ENCODE data around the gene CACFD1. TPM values are rescaled to one million over a fixed set of nuclear protein-coding genes. Genes with fewer than 3 reads are reported as not detected.

The CACFD1 gene
- total RNA-seq, 3 donors from 2014 or later = 0.73 to 1.1 (median 0.86) TPM

DNA sequence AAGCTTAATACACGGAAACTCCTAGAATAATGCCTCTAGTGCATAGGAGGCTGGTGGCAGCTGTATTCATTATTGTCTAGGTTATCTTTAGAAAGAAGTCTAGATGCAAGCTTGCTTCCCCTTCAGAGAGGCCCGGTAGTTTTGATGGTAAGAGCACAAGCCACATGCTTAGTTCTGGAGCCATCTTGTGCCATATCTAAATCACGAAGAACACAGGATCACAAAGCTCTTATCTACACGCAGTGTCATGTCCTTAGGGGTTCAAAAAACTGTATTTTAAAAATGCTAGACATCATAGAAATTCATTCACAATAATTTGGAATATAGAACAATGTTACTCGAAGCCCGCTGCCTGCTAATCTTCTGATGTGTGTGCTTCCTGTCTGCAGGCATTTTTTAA lies 6.2 kb downstream of the CACFD1 start:
- Mint-ChIP-seq H3K36me3 (ENCODE audit: insufficient read depth) (no peaks in the 10 kb centered on the region), H3K27me3 (ENCODE audit: low read depth) (no peaks in the 10 kb centered on the region), H3K9me3 (no peaks in the 10 kb centered on the region), H3K4me3 (no peak overlapping the region), H3K4me1 (ENCODE audit: low read depth) (no peaks in the 10 kb centered on the region)
- no peak for ATAC-seq
- no peak for DNase-seq

DNA sequence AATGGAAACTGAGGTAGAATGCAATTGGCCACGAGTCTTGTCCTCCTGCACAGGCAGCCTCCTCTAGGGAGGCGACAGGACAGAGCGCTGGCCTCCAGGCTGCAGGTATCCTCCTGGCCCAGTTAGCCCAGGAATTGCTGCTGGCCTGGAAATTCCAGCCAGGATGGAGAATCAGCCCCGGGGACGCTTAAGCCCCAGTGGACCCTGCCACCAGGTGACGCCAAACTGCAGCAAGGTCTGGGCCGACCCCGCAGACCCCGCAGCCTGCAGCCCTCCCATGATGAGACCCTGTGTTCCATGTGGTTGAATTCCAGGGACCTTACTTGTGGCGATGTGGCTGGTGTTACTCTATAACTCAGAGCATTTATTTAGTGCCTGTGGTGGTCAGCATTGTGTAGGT lies 7.3 kb downstream of the CACFD1 start:
- no peak for ATAC-seq

GRCh38 chr9:133468374-133468773 lies 8.6 kb downstream of the CACFD1 start:
- no peaks in the 10 kb centered on the region for H3K27me3 Mint-ChIP-seq (ENCODE audit: low read depth)
- no peaks in the 10 kb centered on the region for H3K9me3 Mint-ChIP-seq
- no peaks in the 10 kb centered on the region for H3K4me1 Mint-ChIP-seq (ENCODE audit: low read depth)
- ATAC-seq (no peak), DNase-seq (no peak)
- no peak overlapping the region for H3K4me3 Mint-ChIP-seq
- H3K36me3 Mint-ChIP-seq (ENCODE audit: insufficient read depth) = no peaks in the 10 kb centered on the region

More for the DNA sequence above, 7.3 kb downstream of the CACFD1 start:
- DNase-seq = no peak
- no peak overlapping the region for H3K4me3 Mint-ChIP-seq
- no peaks in the 10 kb centered on the region for H3K9me3 Mint-ChIP-seq
- H3K27me3 Mint-ChIP-seq (ENCODE audit: low read depth) = no peaks in the 10 kb centered on the region
- H3K4me1 Mint-ChIP-seq (ENCODE audit: low read depth) = no peaks in the 10 kb centered on the region
- H3K36me3 Mint-ChIP-seq (ENCODE audit: insufficient read depth) = no peaks in the 10 kb centered on the region

DNA sequence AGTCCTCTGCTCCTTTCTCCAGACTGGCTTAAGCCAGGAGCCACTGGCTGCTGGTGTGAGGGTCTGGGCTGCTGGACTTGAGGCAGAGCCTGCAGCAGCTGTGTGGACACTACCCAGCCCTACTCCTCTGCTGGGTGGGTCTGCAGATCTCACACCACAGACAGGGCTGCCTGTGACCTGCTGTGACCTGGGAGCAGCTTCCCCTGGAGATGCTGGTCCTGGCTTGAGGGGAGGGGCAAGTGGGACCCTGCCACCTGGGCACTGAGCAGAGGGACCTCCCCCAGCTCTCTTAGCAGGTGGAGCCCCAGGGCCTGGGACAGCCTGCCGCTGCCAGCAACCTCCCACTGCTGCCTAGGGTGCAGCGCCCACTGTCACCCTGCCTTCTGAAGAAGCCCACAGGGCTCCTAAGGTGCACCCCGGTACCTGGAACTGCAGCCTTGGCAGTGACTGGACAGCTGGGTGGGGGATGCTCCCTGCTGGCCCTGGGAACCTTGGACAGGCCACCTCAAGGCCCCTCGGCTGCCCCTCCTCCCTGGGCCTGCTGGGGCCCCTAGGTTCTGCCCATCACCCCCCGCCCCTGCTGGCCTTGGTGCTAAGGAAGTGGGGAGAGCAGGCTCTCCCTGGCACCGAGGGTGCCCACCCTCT lies 9.1 kb downstream of the CACFD1 start:
- no peaks in the 10 kb centered on the region for H3K27me3 Mint-ChIP-seq (ENCODE audit: low read depth)
- no peaks in the 10 kb centered on the region for H3K4me1 Mint-ChIP-seq (ENCODE audit: low read depth)
- ATAC-seq (no peak), DNase-seq (no peak)
- H3K4me3 Mint-ChIP-seq = no peak overlapping the region
- no peaks in the 10 kb centered on the region for H3K36me3 Mint-ChIP-seq (ENCODE audit: insufficient read depth)
- H3K9me3 Mint-ChIP-seq = no peaks in the 10 kb centered on the region

DNA sequence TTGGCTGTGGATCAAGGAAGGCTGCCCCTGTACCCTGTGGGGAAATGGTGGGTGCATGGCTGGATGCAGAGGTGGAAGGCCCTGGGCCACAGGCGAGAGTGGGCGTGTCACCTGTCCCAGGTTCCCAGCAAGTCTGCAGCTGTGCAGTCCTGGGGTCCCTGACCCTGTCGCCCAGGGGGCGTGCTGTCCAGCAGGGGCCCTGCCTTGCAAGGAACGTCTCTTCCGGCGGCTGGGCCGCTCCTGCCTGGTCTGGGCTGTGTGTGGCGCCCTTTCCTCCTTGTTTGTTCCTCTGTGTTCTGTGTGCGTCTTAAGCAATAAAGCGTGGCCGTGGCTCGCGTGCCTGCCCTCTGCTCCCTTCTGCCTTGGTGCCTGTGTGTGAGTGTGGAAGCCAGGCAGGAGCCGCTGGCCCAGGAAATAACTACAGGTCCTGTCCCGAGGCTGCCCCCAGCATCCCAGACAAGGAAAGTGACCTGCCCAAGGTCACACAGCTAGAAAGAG lies 10.7 kb downstream of the CACFD1 start:
- ATAC-seq (no peak), DNase-seq (no peak)
- H3K36me3 Mint-ChIP-seq (ENCODE audit: insufficient read depth) = no peaks in the 10 kb centered on the region
- no peaks in the 10 kb centered on the region for H3K9me3 Mint-ChIP-seq
- no peaks in the 10 kb centered on the region for H3K27me3 Mint-ChIP-seq (ENCODE audit: low read depth)
- no peak overlapping the region for H3K4me3 Mint-ChIP-seq
- H3K4me1 Mint-ChIP-seq (ENCODE audit: low read depth) = peaks cover 2% of the 10 kb centered on the region

- Mint-ChIP-seq H3K27me3 (ENCODE audit: low read depth) (no peaks in the 10 kb centered on the region), H3K4me1 (ENCODE audit: low read depth) (peaks cover 2% of the 10 kb centered on the region)
These were observed 11.2 kb downstream of the CACFD1 start for GRCh38 chr9:133470988-133471387.

DNA sequence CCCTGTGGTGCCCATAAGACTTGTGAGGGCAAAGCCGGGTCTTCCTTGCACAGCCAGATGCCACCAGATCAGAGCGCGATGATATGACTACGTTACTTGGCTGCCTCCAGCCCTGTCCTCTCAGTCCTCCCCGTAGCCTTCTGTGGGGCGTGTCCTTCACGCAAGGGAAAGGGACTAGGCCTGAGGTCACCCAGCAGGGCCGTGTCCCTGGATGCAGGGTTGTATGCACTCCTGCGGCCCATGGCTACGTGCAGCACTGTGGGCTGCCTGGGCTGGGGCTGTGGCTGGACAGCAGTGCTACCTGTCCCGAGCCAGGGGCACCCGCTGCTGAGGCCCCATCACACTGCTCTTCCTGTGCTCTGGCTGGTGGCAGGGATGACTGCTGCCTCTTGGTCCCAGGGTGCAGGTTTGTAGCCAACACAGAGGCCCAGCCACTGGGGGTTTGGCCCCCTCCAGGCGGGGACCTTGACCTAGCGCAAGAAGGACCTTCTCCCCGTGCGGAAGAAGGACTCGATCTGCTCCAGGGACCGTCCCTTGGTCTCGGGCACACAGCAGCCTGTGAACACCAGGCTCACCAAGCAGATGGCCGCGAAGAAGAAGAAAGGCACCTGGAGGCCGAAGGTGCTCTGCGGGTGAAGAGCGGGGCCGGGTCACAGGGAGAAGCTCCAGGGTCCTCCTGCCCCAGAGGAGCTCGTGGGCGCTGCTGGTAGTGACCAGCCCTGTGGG lies 11.9 kb downstream of the CACFD1 start:
- Mint-ChIP-seq H3K27me3 (ENCODE audit: low read depth) (no peaks in the 10 kb centered on the region), H3K36me3 (ENCODE audit: insufficient read depth) (no peaks in the 10 kb centered on the region), H3K4me1 (ENCODE audit: low read depth) (peaks cover 2% of the 10 kb centered on the region), H3K9me3 (no peaks in the 10 kb centered on the region), H3K4me3 (no peak overlapping the region)
- no peak for DNase-seq
- ATAC-seq = no peak

More at GRCh38 chr9:133470988-133471387, 11.2 kb downstream of the CACFD1 start:
- H3K4me3 Mint-ChIP-seq = no peak overlapping the region
- ATAC-seq (no peak), DNase-seq (no peak)
- H3K9me3 Mint-ChIP-seq = no peaks in the 10 kb centered on the region
- no peaks in the 10 kb centered on the region for H3K36me3 Mint-ChIP-seq (ENCODE audit: insufficient read depth)

- H3K4me1 Mint-ChIP-seq (ENCODE audit: low read depth) = peaks cover 2% of the 10 kb centered on the region
- no peaks in the 10 kb centered on the region for H3K9me3 Mint-ChIP-seq
- ATAC-seq (no peak), DNase-seq (no peak)
- no peak overlapping the region for H3K4me3 Mint-ChIP-seq
- no peaks in the 10 kb centered on the region for H3K36me3 Mint-ChIP-seq (ENCODE audit: insufficient read depth)
- no peaks in the 10 kb centered on the region for H3K27me3 Mint-ChIP-seq (ENCODE audit: low read depth)
These were observed 12.5 kb downstream of the CACFD1 start for GRCh38 chr9:133472277-133472645.

DNA sequence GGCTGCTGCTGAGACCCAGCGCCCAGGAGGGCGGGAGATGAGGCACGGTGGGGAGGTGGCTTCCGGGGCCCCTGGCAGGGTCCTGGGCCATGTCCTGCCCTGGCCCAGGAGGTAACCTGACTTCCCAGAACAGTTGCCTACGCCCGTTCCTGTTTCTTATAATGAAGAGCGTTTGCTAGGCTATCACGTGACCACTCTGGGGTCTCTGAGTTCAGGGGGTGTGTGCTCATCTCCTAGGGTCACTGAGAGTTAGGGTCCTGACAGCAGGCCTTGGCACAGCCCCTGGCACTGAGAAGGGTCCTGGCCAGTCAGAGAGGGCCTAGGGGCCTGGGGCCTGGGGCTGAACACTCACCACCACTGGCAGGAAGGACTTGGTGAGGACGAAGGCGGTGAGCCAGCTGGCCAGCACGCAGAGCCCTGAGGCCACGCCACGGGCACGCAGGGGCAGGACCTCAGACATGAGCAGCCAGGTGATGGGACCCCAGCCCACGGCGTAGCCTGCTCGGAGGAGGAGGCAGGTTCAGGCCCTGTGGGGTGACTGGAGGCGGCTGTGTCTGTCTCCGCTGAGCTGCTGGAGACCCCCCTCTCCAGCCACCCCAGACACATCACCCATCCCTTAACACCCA lies 13.1 kb downstream of the CACFD1 start:
- no peaks in the 10 kb centered on the region for H3K9me3 Mint-ChIP-seq
- no peak overlapping the region for H3K4me3 Mint-ChIP-seq
- no peaks in the 10 kb centered on the region for H3K27me3 Mint-ChIP-seq (ENCODE audit: low read depth)

GRCh38 chr9:133473743-133474142 lies 14.0 kb downstream of the CACFD1 start:
- ATAC-seq = no peak
- no peak for DNase-seq
- Mint-ChIP-seq H3K4me3 (no peak overlapping the region), H3K27me3 (ENCODE audit: low read depth) (no peaks in the 10 kb centered on the region), H3K9me3 (no peaks in the 10 kb centered on the region), H3K36me3 (ENCODE audit: insufficient read depth) (no peaks in the 10 kb centered on the region), H3K4me1 (ENCODE audit: low read depth) (peaks cover 2% of the 10 kb centered on the region)

More for the DNA sequence above, 13.1 kb downstream of the CACFD1 start:
- Mint-ChIP-seq H3K4me1 (ENCODE audit: low read depth) (peaks cover 2% of the 10 kb centered on the region), H3K36me3 (ENCODE audit: insufficient read depth) (no peaks in the 10 kb centered on the region)
- ATAC-seq (no peak), DNase-seq (no peak)

DNA sequence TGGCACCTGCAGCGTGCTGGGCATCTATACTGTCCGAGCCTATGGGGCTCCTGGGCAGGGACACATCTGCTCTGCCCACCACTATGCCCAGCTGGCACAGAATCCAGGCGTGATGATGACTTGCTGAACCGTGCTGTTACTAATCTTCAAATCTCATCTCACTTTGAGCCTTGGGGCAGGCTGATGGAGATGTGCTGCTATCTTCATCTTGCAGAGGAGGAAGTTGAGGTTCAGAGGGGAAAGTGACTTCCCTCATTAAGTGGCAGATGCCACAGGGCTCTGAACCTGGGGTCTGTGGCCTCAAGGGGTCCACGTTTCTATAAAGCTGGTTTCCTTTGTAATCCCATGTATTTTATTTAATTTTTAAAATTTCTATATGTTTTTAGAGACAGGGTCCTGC lies 14.4 kb downstream of the CACFD1 start:
- no peak overlapping the region for H3K4me3 Mint-ChIP-seq
- H3K27me3 Mint-ChIP-seq (ENCODE audit: low read depth) = no peaks in the 10 kb centered on the region
- H3K9me3 Mint-ChIP-seq = no peaks in the 10 kb centered on the region
- no peaks in the 10 kb centered on the region for H3K36me3 Mint-ChIP-seq (ENCODE audit: insufficient read depth)
- DNase-seq (no peak), ATAC-seq (no peak)
- H3K4me1 Mint-ChIP-seq (ENCODE audit: low read depth) = peaks cover 2% of the 10 kb centered on the region

DNA sequence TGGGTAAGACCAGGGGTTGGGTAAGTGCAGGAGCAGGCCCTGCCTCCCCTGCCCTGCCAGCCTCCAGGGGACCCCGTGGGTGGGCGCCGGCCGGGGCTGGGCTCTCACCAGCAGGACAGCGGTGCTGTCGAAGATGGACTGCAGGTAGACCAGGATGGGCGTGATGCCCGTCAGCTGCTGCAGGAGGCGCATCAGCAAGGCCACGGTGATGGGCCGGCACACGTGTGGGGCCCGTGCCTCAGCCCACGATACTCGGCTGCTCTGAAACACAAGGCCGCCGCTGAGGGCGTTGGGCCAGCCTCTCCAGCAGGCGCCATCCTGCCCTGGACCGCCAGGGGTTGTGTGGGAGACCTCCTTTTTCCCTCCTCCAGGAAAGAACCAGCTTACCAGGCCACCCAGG lies 15.1 kb downstream of the CACFD1 start:
- no peaks in the 10 kb centered on the region for H3K27me3 Mint-ChIP-seq (ENCODE audit: low read depth)
- H3K9me3 Mint-ChIP-seq = no peaks in the 10 kb centered on the region
- DNase-seq = no peak
- no peak for ATAC-seq
- H3K36me3 Mint-ChIP-seq (ENCODE audit: insufficient read depth) = no peaks in the 10 kb centered on the region
- H3K4me1 Mint-ChIP-seq (ENCODE audit: low read depth) = peaks cover 7% of the 10 kb centered on the region
- H3K4me3 Mint-ChIP-seq = no peak overlapping the region

DNA sequence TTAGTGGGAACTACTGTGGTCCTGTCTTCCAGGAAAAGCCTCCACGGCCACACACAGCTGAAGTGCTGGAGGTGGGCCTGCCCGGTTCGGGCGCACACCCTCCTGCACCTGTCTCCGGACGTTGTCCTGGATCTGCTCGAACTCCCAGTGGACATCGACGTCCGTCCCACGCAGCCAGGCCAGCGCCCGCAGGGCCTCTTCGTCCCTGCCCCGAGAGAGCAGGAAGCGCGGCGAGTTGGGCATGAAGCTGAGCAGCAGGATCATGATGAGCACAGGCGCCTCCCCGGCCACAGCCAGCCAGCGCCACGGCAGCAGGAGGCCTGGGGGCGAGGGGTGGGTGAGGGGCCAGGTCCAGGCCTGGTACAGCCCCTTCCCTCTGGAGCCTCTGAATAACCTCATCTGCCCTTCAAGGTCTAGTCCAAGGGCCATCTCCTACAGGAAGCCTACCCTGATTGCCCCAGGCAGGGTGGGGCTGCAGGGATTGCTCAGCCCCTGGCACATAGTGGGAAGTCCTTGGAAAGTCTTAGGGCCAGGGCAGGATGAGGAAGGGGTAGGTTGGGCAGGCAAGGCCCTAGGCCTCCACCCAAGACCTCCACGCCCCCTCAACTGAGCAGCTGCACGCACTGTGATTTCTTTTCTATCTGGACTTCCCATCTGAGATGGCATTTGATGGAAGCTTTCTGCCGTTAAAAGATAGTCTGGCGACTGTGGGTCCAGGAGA lies 15.7 kb downstream of the CACFD1 start:
- Mint-ChIP-seq H3K4me1 (ENCODE audit: low read depth) (peaks cover 9% of the 10 kb centered on the region), H3K9me3 (no peaks in the 10 kb centered on the region), H3K4me3 (no peak overlapping the region), H3K36me3 (ENCODE audit: insufficient read depth) (no peaks in the 10 kb centered on the region), H3K27me3 (ENCODE audit: low read depth) (no peaks in the 10 kb centered on the region)
- DNase-seq (no peak), ATAC-seq (no peak)

All from activated T-cell treated with anti-CD3 and anti-CD28 coated beads, Interleukin-2, amount 50 U/mL, for 4 hours (primary cell).